Cardiac muscle cell (in vitro differentiated cells and primary cell): ENCODE data around the gene DOK7. TPM values are rescaled to one million over a fixed set of nuclear protein-coding genes. Genes with fewer than 3 reads are reported as not detected.
A peak's percentile ranks its signal among the peaks of the same experiment; 100 is the strongest.

Experiments
- DNase-seq, 2 donors: peaks; one replicate each; pipeline versions ENCODE4 v3.0.0 to v3.0.0-alpha.2; 2010 to 2017; ENCODE audit warnings: low read depth in 1 of 2, low spot score in 1 of 2
- H3K27ac ChIP-seq: fragments of 200-600 bp; sonication (generic); 2 replicates; pipeline ENCODE4 v1.5.1; 2016
- H3K27me3 ChIP-seq: fragments of 200-600 bp; sonication (generic); 2 replicates; pipeline ENCODE4 v1.6.0; 2016; ENCODE audit warnings: control low read depth
- H3K36me3 ChIP-seq: fragments of 200-600 bp; sonication (generic); 2 replicates; pipeline ENCODE4 v1.5.1; 2016; ENCODE audit warnings: control low read depth
- H3K4me1 ChIP-seq: fragments of 200-600 bp; sonication (generic); 2 replicates; pipeline ENCODE4 v1.8.1; 2017; ENCODE audit warnings: low read depth, mild to moderate bottlenecking, mixed run types
- H3K4me3 ChIP-seq: fragments of 200-600 bp; sonication (generic); 2 replicates; pipeline ENCODE4 v1.5.1; 2016; ENCODE audit warnings: mild to moderate bottlenecking
- H3K9me3 ChIP-seq: fragments of 200-600 bp; sonication (generic); 2 replicates; pipeline ENCODE4 v1.5.1; 2017; ENCODE audit warnings: low read depth, mild to moderate bottlenecking, control low read depth
- polyA plus RNA-seq: library from polyadenylated mRNA; unstranded; fragments of >200 nt; fragmentation: Nextera tagmentation; extraction: Ambion mirVana; gene quantifications from 2 replicates; pipeline ENCODE4 v1.2.1, GENCODE V29; 2016
- total RNA-seq: library from RNA; depleted of rRNA; stranded (reverse); fragments of >200 nt; gene quantifications from 2 replicates; pipeline ENCODE4 v1.2.3, GENCODE V29; 2016
- TF ChIP-seq, protein P1 (sequence below): IDR thresholded peaks from 2 replicates; pipeline ENCODE4 v1.5.1; 2012; ENCODE audit warnings: low read depth, mild to moderate bottlenecking, low read length

DOK7 gene
- total and polyA plus RNA-seq, 2 experiments from 2014 or later = 14.4 to 18.0 TPM

DNA sequence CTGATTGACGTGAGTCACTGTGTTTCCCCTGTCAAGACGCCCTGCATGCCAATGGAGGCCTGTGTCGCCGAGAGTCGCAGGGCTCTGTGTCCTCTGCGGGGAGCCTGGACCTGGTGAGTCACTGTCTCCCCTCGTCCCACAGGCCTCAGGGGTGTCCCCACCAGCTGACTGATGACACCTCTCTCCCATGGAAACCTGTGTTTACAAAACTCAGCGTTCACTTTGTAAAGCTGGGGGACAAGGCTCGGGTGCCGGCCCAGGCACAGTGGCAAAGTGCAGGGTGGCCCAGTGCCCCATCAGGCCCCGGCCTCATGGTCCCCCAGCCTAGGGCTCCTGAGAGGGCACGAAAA lies 42.5 kb upstream of the DOK7 start:
- TF ChIP-seq, protein P1, sequence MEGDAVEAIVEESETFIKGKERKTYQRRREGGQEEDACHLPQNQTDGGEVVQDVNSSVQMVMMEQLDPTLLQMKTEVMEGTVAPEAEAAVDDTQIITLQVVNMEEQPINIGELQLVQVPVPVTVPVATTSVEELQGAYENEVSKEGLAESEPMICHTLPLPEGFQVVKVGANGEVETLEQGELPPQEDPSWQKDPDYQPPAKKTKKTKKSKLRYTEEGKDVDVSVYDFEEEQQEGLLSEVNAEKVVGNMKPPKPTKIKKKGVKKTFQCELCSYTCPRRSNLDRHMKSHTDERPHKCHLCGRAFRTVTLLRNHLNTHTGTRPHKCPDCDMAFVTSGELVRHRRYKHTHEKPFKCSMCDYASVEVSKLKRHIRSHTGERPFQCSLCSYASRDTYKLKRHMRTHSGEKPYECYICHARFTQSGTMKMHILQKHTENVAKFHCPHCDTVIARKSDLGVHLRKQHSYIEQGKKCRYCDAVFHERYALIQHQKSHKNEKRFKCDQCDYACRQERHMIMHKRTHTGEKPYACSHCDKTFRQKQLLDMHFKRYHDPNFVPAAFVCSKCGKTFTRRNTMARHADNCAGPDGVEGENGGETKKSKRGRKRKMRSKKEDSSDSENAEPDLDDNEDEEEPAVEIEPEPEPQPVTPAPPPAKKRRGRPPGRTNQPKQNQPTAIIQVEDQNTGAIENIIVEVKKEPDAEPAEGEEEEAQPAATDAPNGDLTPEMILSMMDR = no peak
- H3K27ac ChIP-seq = no peak overlapping the region
- no peak for DNase-seq
- peaks cover 7% of the 10 kb centered on the region for H3K36me3 ChIP-seq
- H3K4me3 ChIP-seq = no peak overlapping the region
- no peaks in the 10 kb centered on the region for H3K27me3 ChIP-seq
- no peaks in the 10 kb centered on the region for H3K4me1 ChIP-seq
- H3K9me3 ChIP-seq = no peaks in the 10 kb centered on the region

DNA sequence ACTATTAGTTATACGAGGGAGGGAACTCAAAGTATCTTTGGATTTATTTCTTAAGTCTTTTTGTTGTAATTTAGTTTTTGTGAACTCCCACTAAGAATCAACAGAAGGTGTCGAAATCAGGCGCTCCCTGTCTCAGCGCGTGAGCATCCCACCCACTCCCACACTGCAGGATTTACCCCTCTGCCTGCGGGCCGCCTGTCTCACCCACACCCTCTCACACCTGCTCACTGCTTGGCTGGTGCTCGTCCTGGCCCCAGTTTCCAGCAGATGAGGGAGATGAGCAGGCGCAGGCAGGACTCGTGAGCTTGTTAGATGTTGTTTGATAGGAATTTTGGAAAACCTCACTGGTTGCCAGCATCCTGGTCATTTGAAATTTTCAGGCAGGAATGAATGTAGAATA lies 42.1 kb upstream of the DOK7 start:
- Histone ChIP-seq H3K4me3 (no peak overlapping the region), H3K27me3 (no peaks in the 10 kb centered on the region), H3K36me3 (peaks cover 7% of the 10 kb centered on the region), H3K27ac (no peak overlapping the region), H3K4me1 (no peaks in the 10 kb centered on the region), H3K9me3 (no peaks in the 10 kb centered on the region)
- TF ChIP-seq, protein P1 = no peak
- DNase-seq = no peak

DNA sequence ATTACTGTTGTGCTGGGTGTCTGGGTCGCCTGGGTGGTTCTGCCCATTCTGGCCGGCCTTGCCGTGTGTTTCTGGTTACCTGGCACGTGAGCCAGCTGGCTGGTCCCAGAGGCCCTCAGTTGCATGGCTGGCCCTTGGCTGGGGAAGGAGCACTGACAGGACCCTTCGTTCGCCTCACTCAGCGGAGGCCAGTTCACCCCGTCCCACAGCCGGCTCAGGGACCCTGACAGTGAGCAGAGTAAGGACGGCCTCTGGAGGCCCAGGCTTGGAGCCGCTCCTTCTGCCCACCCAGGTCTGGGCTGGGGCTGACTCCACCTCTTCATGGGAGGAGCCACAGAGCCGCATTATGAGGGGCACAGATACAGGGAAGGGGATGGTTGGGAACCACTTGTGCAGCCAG lies 41.6 kb upstream of the DOK7 start:
- no peaks in the 10 kb centered on the region for H3K27me3 ChIP-seq
- H3K36me3 ChIP-seq = peaks cover 7% of the 10 kb centered on the region
- TF ChIP-seq, protein P1 = no peak

DNA sequence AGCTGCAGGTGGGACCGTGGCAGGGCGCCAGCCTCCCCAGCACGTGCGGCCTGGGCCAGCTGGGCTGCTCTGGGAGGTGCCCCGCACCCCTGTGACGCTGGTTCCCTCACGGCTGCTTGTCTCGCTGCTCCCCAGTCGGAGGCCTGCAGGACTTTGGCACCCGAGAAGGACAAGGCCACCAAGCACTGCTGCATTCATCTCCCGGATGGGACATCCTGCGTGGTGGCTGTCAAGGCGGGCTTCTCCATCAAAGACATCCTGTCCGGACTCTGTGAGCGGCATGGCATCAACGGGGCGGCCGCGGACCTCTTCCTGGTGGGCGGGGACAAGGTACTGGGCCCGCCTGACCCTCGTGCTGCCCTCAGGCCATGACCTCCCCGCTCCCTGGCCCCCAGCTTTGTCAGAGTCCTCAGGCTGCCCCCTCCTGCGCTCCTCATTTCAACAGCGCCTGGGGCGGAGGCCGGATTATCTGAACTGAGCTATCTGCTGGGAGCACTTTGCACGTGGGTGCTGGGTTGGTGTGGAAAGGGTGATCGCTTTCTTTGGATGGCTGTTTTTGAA lies 40.8 kb upstream of the DOK7 start:
- H3K9me3 ChIP-seq = no peaks in the 10 kb centered on the region
- no peak for DNase-seq

More for the DNA sequence above, 41.6 kb upstream of the DOK7 start:
- no peaks in the 10 kb centered on the region for H3K9me3 ChIP-seq
- H3K4me1 ChIP-seq = no peaks in the 10 kb centered on the region
- DNase-seq = peak in 1 of 2 donors; percentile 55
- no peak overlapping the region for H3K4me3 ChIP-seq
- no peak overlapping the region for H3K27ac ChIP-seq

DNA sequence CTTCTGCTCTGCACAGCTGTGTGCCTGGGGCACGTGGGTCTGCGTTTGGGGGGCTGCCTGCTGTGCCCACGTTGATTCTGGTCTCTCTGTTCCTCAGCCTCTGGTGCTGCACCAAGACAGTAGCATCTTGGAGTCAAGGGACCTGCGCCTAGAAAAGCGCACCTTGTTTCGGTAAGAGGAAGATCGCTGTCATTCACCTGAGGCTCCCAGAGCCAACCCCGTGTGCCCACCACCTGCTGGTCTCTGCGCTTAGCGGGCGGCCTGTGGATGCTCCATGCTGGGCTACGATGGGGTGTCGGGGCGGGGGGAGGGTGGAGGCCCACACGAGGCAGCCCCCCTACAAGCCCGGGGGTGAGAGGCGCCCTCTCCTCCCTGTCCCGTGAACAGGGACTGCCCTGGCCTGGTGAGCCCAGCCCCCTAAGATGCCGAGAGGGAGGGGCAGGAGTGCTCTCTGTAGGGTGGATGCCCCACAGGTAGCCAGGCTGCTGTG lies 40.3 kb upstream of the DOK7 start:
- no peaks in the 10 kb centered on the region for H3K36me3 ChIP-seq
- TF ChIP-seq, protein P1 = no peak

More for the DNA sequence above, 40.8 kb upstream of the DOK7 start:
- Histone ChIP-seq H3K27ac (no peak overlapping the region), H3K4me1 (no peaks in the 10 kb centered on the region), H3K36me3 (peaks cover 4% of the 10 kb centered on the region), H3K4me3 (no peak overlapping the region), H3K27me3 (no peaks in the 10 kb centered on the region)
- TF ChIP-seq, protein P1 = no peak

DNA sequence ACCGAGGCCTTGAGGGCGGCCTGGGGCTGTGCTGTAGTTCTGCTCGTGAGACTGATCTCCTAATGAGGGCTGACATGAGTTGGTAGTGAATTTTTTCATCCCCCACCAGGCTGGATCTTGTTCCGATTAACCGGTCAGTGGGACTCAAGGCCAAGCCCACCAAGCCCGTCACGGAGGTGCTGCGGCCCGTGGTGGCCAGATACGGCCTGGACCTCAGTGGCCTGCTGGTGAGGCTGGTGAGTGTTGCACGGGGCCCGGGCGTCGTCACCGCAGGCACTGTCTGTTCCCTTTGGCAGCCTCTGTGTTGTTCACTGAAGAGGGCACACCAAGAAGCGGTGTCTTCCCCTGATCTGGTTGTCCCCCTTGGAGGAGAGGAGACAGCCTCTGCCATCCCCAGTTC lies 39.7 kb upstream of the DOK7 start:
- Histone ChIP-seq H3K4me3 (no peak overlapping the region), H3K4me1 (no peaks in the 10 kb centered on the region), H3K27ac (no peak overlapping the region), H3K9me3 (no peaks in the 10 kb centered on the region), H3K27me3 (no peaks in the 10 kb centered on the region), H3K36me3 (no peaks in the 10 kb centered on the region)
- no peak for DNase-seq
- TF ChIP-seq, protein P1 = no peak

More for the DNA sequence above, 40.3 kb upstream of the DOK7 start:
- H3K9me3 ChIP-seq = no peaks in the 10 kb centered on the region
- no peaks in the 10 kb centered on the region for H3K4me1 ChIP-seq
- H3K27me3 ChIP-seq = no peaks in the 10 kb centered on the region
- no peak overlapping the region for H3K4me3 ChIP-seq
- DNase-seq = no peak
- no peak overlapping the region for H3K27ac ChIP-seq
